GM23248 (cell line): ENCODE data around the gene SNX9. TPM values are rescaled to one million over a fixed set of nuclear protein-coding genes. Genes with fewer than 3 reads are reported as not detected.

Experiments used
- DNase-seq: peaks from one replicate; pipeline ENCODE4 v3.0.0-alpha.2; 2015
- H2AFZ ChIP-seq: fragments of 200-600 bp; sonication (generic); 2 replicates; pipeline ENCODE4 v1.6.1; 2016; ENCODE audit warnings: antibody characterized with exemption
- H3F3A ChIP-seq: fragments of 200-600 bp; sonication (generic); 2 replicates; pipeline ENCODE4 v1.6.1; 2016; ENCODE audit warnings: mild to moderate bottlenecking, antibody characterized with exemption, mixed run types; ENCODE audit not compliant: insufficient read depth
- H3K27ac ChIP-seq: fragments of 200-600 bp; sonication (generic); 2 replicates; pipeline ENCODE4 v1.5.1; 2016; ENCODE audit warnings: mild to moderate bottlenecking
- H3K27me3 ChIP-seq: fragments of 200-600 bp; sonication (generic); replicated peaks from 2 replicates; pipeline ENCODE4 v1.6.1; 2016; ENCODE audit warnings: mild to moderate bottlenecking; ENCODE audit not compliant: insufficient read depth
- H3K36me3 ChIP-seq: fragments of 200-600 bp; sonication (generic); 2 replicates; pipeline ENCODE4 v1.6.1; 2016; ENCODE audit warnings: low read depth, mild to moderate bottlenecking
- H3K4me1 ChIP-seq: fragments of 200-600 bp; sonication (generic); 2 replicates; pipeline ENCODE4 v1.6.1; 2016; ENCODE audit warnings: mild to moderate bottlenecking; ENCODE audit not compliant: insufficient read depth
- H3K4me2 ChIP-seq: fragments of 200-600 bp; sonication (generic); one replicate; pipeline ENCODE4 v1.6.1; 2016; ENCODE audit warnings: mild to moderate bottlenecking; ENCODE audit not compliant: unreplicated experiment
- H3K4me3 ChIP-seq: fragments of 200-600 bp; sonication (generic); 2 replicates; pipeline ENCODE4 v1.5.1; 2016; ENCODE audit warnings: mild to moderate bottlenecking
- H3K79me2 ChIP-seq: fragments of 200-600 bp; sonication (generic); 2 replicates; pipeline ENCODE4 v1.6.1; 2016; ENCODE audit warnings: mild to moderate bottlenecking; ENCODE audit not compliant: insufficient read depth
- H3K9ac ChIP-seq: fragments of 200-600 bp; sonication (generic); 2 replicates; pipeline ENCODE4 v1.6.1; 2016; ENCODE audit warnings: mild to moderate bottlenecking
- H3K9me2 ChIP-seq: fragments of 200-600 bp; sonication (generic); 2 replicates; pipeline ENCODE4 v1.6.1; 2016; ENCODE audit warnings: mixed run types, mild to moderate bottlenecking, moderate library complexity; ENCODE audit not compliant: insufficient read depth
- H3K9me3 ChIP-seq: fragments of 200-600 bp; sonication (generic); one replicate; pipeline ENCODE4 v1.6.1; 2017; ENCODE audit warnings: low read depth
- H4K20me1 ChIP-seq: fragments of 200-600 bp; sonication (generic); 2 replicates; pipeline ENCODE4 v1.6.0; 2016; ENCODE audit not compliant: insufficient read depth
- EZH2 ChIP-seq: fragments of 200-600 bp; sonication (generic); IDR thresholded peaks from 2 replicates; pipeline ENCODE4 v1.6.1; 2018; ENCODE audit warnings: antibody characterized with exemption, mild to moderate bottlenecking; ENCODE audit not compliant: insufficient read depth, poor library complexity, severe bottlenecking
- EZH2phosphoT487 ChIP-seq: fragments of 200-600 bp; sonication (generic); IDR thresholded peaks from 2 replicates; pipeline ENCODE4 v1.6.1; 2018; ENCODE audit warnings: antibody characterized with exemption, moderate library complexity, mild to moderate bottlenecking, low read depth; ENCODE audit not compliant: insufficient read depth
- WGBS, 2 experiments: methylation state at CpG; one replicate each; pipeline ENCODE4 v1.1.6; 2015 to 2017; ENCODE audit warnings: low lambda C conversion rate in 2 of 2, low coverage in 1 of 2; ENCODE audit errors: missing lambda C conversion rate in 2 of 2; 5-methylcytosine and 5-hydroxymethylcytosine counted together
- in situ Hi-C: fragments of 300-500 bp; cut with MboI; formaldehyde crosslinking; loops from 2 replicates; pipeline ENCODE4 v1.15.0; 2020
- polyA plus RNA-seq: library from polyadenylated mRNA; unstranded; fragments of >200 nt; fragmentation: Nextera tagmentation; extraction: Ambion mirVana; gene quantifications from 2 replicates; pipeline ENCODE4 v1.2.1, GENCODE V29; 2016
- total RNA-seq: library from RNA; depleted of rRNA; stranded (reverse); fragments of >200 nt; shearing (Covaris generic); gene quantifications from 2 replicates; pipeline ENCODE4 v1.2.3, GENCODE V29; 2014

Gene SNX9
- total and polyA plus RNA-seq, 2 experiments from 2014 or later, result 80.4 to 89.6 TPM

DNA sequence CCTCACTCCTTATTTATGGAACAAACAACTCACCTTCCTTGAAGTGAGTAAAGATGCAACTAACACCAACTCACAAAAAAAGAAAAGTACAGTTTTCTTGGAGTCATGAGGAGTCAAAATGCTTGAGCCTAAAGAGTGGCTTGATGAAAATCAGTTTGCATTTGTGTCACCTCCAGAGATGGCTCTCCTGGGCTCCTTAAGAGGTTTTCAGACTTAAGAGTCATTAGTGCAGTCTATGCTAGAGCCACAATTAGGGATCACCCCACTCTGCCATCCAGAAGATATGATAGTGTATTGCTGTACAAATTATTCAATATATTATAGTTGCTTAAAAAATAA is 11.9 kb upstream of the SNX9 start:
- peaks cover 34% of the 10 kb centered on the region for H3F3A ChIP-seq
- H3K9me2 ChIP-seq, result no peaks in the 10 kb centered on the region
- H3K9ac ChIP-seq, result no peak overlapping the region
- no peak overlapping the region for H3K27ac ChIP-seq
- H3K36me3 ChIP-seq, result no peaks in the 10 kb centered on the region
- H2AFZ ChIP-seq, result no peak overlapping the region
- peaks cover 32% of the 10 kb centered on the region for H3K4me1 ChIP-seq
- H3K79me2 ChIP-seq, result no peaks in the 10 kb centered on the region
- no peak overlapping the region for H3K4me3 ChIP-seq
- no peaks in the 10 kb centered on the region for H3K9me3 ChIP-seq
- H4K20me1 ChIP-seq, result no peaks in the 10 kb centered on the region
- TF ChIP-seq EZH2, result no peak
- no peak for TF ChIP-seq EZH2phosphoT487
- in situ Hi-C loops, result no loop called here
- no peak overlapping the region for H3K4me2 ChIP-seq
- DNase-seq, result no peak
- no peaks in the 10 kb centered on the region for H3K27me3 ChIP-seq

DNA sequence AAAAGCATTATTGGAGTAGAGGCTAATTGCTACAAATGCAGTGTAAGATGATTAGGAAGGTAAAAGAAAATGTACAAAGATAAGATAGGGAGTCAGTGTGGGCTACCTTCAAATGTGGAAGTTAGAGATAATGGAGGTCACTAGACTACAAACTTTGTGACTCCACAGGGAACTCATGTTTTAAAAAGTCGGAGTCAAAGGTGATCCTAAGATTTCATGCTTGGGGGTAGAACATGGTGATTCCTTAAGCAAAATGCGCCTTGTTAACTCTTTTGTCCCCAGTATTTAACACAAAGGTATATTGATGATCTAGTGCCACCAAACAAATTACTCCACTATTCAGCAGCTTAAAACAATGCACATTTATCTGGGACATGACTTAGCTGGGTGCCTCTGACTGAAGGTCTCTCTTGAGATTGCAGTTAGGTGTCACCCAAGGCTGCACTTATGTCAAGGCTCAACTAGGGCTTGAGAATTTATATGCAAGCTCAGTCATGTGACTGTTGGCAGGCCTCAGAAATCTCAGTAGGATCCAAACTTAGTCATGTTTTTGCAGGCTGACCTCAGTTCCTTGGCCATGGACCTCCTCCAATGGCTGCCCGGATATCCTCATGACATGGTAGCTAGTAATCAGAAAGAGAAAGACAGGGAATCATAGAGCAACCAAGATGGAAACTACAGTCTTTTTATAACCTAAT is 11.4 kb upstream of the SNX9 start:
- Histone ChIP-seq H3K4me2 (no peak overlapping the region), H3K27me3 (no peaks in the 10 kb centered on the region), H3K36me3 (no peaks in the 10 kb centered on the region), H3K4me3 (no peak overlapping the region), H4K20me1 (no peaks in the 10 kb centered on the region), H3K9me3 (no peaks in the 10 kb centered on the region), H3K4me1 (peaks cover 32% of the 10 kb centered on the region), H3K9ac (no peak overlapping the region), H3K79me2 (no peaks in the 10 kb centered on the region), H3K27ac (no peak overlapping the region), H3F3A (peaks cover 34% of the 10 kb centered on the region), H2AFZ (peak overlapping the region; percentile 17; the same call in 1 of the 2 replicates), H3K9me2 (no peaks in the 10 kb centered on the region)
- in situ Hi-C loops, result no loop called here
- 58 to 64% methylated on average over 3 of the region's 3 CpGs for WGBS, 2 experiments
- peak; percentile 65 for DNase-seq
- TF ChIP-seq EZH2, result no peak
- no peak for TF ChIP-seq EZH2phosphoT487

DNA sequence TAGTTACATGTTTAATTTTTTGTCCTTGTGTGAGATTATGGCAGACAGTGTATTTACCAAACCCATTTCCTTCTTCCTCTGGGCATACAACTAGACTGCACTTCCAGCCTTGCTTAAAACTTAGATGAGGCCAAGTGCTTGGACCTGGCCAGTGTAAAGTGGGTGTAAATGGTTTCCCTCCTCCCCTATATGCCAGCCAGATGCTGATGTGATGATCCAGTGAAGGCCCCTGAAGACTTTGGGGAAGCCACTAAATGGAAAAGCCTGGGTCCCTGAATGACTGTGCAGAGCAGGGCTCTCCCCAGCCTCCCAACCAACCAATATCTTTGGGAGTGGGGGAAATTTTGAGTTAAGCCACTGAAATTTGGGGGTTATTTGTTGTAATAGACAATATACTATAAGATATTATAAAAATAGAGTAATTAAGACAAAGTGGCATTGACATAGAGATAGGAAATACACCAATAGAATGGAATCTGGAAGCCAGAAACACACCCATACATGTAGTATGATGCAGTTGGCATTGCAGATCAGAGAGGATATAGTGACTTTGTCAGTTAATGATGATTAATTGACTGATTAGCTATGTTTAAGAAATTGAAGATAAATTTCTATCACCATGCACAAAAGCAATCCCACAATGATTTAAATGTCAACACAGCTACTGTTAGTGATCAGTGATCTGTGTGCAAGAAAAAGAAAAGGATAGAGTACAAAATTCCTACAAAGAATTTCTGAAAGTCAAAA is 10.4 kb upstream of the SNX9 start:
- Histone ChIP-seq H3F3A (peaks cover 34% of the 10 kb centered on the region), H2AFZ (peak overlapping the region; percentile 64), H3K4me3 (peak overlapping the region; percentile 45; the same call in 1 of the 2 replicates), H3K4me1 (peaks cover 32% of the 10 kb centered on the region), H3K27me3 (no peaks in the 10 kb centered on the region), H4K20me1 (no peaks in the 10 kb centered on the region), H3K79me2 (no peaks in the 10 kb centered on the region), H3K9ac (peak overlapping the region; percentile 84), H3K9me2 (no peaks in the 10 kb centered on the region), H3K27ac (peak overlapping the region; percentile 96), H3K9me3 (no peaks in the 10 kb centered on the region), H3K4me2 (peak overlapping the region; percentile 44), H3K36me3 (no peaks in the 10 kb centered on the region)
- in situ Hi-C loops, result no loop called here
- no peak for TF ChIP-seq EZH2phosphoT487
- no peak for TF ChIP-seq EZH2
- DNase-seq, result no peak

- H3F3A ChIP-seq, result peaks cover 34% of the 10 kb centered on the region
- in situ Hi-C loops, result no loop called here
- H3K4me2 ChIP-seq, result peak overlapping the region; percentile 44
- H3K79me2 ChIP-seq, result no peaks in the 10 kb centered on the region
- TF ChIP-seq EZH2phosphoT487 (no peak), EZH2 (no peak)
- peak overlapping the region; percentile 64 for H2AFZ ChIP-seq
- peak overlapping the region; percentile 45 for H3K4me3 ChIP-seq
- H4K20me1 ChIP-seq, result no peaks in the 10 kb centered on the region
- H3K4me1 ChIP-seq, result peaks cover 32% of the 10 kb centered on the region
- whole genome bisulfite sequencing, 2 experiments, result 13 to 15% methylated on average over 5 of the region's 5 CpGs
- peak overlapping the region; percentile 96 for H3K27ac ChIP-seq
- H3K27me3 ChIP-seq, result no peaks in the 10 kb centered on the region
- DNase-seq, result peak; percentile 77
- no peaks in the 10 kb centered on the region for H3K9me2 ChIP-seq
- H3K9me3 ChIP-seq, result no peaks in the 10 kb centered on the region
- H3K9ac ChIP-seq, result peak overlapping the region; percentile 84
- no peaks in the 10 kb centered on the region for H3K36me3 ChIP-seq
Measured at GRCh38 chr6:157813191-157813590, 9.9 kb upstream of the SNX9 start.
